NCI-H526 treated with DMSO at 0.1 percent for 48 hours (cell line): Measurements from ENCODE around the gene HID1.

Experiments used
- DNase-seq: peaks from one replicate; lab custom pipeline; 2025; lab: John Stamatoyannopoulos, UW

The HID1 gene

DNA sequence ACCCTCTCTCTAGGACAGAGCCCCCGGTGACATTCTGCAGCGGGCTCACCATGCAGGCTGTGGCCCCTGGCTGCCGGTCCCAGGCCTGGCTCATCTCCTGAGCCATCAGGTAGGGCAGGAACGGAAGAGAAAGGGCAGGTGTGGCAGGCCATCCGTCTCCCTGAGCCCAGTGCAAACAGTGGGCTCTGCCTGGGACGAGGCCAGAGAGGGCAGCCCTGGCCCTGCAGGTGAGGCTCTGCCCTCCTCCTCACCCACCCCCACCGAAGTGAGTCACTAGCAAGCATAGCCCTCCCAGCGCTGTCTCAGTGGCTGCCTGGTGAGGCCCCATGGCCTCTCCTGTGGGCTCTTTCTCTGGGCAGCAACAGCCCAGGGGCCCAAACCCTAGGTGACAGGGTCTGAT lies 22.4 kb downstream of the HID1 start:
- no peak for DNase-seq

DNA sequence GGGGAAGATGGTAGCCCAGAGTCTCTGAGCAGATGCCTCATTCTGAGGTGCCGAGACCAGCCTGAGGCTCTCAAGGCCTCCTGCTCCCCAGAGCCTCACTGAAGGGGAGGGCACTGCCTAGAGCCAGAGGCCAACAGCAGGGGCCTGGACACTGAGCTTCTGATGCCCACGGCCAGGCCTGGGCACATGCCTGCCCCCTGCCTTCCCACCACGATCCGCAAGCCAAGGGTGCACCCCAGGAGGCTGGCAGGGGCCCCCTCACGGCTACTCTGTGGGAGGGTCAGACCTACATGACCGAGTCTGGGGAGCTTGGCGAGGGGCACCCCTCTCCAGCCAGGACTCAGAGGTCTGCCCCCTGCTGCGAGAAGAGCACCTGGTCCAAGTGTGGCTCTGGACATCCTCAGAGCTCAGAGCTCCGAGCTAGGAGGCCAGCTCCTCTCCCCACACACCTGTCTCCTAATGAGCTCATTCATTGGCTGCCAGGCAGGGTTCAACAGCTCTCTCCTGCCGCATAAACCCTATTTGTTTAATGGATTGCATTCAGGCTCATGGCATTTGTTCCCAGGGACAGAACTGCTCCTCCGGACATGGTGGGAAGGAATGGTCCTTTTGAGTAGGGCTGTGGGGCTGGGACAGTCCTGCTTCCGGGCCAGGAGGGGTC lies 23.0 kb downstream of the HID1 start:
- peak; percentile 42 for DNase-seq

DNA sequence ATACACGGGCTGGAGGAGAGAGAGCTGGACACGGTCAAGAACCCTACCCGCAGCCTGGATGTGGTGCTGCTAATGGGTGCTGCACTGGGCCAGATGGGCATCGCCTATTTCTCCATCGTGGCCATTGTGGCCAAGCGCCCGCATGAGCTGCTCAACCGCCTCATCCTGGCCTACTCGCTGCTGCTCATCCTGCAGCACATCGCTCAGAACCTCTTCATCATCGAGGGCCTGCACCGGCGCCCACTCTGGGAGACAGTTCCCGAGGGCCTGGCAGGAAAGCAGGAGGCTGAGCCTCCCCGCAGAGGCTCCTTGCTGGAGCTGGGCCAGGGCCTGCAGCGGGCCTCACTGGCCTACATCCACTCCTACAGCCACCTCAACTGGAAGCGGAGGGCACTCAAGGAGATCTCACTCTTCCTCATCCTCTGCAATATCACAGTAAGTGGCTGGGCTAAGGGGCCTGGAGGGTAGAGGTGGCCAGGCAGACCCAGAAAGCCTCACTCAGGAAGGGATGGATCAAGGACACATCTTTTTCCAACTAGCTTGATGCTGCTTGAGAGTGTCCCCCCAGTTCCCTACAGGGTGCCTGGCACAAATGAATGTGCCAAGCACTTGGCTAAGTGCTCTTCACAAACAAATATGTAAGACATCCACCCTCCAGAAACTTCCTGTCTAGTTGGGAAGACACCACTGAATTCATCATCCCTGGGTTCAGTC lies 25.4 kb downstream of the HID1 start:
- DNase-seq, result no peak

DNA sequence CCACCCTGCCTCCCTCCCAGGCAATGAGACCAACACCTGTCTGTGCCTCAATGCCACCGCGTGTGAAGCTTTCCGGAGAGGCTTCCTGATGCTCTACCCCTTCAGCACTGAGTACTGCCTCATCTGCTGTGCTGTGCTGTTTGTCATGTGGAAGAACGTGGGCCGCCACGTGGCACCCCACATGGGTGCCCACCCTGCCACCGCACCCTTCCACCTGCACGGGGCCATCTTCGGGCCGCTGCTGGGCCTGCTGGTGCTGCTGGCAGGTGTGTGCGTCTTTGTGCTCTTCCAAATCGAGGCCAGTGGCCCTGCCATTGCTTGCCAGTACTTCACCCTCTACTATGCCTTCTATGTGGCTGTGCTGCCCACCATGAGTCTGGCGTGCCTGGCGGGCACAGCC lies 25.9 kb downstream of the HID1 start:
- DNase-seq, result no peak

DNA sequence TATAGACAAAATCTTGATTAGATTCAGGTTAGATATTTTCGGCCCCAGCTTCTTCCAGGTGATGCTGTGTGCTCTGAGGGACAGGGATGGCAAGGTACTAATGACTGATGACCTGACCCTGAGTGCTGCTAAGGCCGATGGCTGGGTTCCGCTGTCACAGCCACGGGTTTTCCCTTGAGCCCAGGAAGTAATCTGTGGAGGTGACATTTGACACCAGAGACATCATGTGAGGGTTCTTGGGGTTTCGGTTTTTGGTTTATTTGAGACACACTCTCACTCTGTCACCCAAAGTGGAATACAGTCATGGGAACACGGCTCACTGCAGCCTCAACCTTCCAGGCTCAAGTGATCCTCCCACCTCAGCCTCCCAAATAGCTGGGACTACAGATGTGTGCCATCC lies 27.0 kb downstream of the HID1 start:
- no peak for DNase-seq

DNA sequence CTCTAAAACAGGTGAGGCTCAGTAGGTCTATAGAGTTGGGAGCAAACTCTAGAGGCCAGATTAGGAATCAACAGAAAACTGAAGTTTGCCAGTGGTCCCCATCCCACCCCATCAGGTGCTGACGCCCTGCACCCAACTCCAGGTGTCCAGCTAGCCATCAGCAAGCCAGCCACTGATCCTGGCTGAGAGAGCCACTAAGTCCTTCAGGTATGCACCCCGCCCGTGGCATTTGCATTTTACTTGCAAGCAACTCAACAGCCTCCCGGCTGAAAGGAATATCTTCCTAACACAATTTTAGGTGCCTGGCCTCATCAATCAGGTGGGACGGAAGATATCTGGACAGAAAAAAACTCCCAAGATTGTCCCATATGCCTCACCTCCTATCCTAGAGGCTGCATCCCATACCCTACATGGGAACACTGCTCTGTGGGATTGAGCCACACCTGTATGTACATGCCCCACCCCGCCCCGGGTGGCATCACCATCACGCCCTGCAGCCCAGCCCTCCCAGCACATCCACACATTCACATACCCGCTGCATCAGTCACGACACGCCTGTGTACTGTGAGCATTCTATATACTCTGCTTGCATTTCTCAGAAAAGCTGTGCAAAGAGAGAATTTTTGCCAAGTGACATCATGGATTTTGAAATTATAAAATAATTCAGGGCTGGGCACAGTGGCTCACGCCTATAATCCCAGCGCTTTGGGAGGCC lies 28.6 kb downstream of the HID1 start:
- no peak for DNase-seq

DNA sequence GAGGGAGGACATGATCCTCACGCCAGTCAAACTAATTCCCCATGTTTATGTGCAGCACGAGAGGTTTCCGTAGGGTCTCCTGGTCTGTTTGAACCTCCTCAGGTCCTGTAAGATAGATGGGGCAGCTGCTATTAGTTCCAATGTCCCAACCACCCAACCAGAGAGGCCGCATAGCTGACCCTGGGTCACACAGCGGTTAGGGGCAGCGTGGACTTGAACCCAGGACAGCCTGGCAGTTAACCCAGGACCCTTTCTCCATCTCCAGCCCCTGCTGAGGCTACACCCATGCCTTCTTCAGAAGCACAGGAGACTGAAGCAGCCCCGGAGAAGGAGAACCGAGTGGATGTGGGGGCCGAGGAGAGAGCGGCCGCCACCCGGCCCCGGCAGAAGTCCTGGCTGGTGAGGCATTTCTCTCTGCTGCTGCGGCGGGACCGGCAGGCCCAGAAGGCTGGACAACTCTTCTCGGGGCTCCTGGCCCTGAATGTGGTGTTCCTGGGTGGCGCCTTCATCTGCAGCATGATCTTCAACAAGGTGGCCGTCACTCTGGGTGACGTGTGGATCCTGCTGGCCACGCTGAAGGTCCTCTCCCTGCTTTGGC lies 31.3 kb downstream of the HID1 start:
- DNase-seq, result no peak

DNA sequence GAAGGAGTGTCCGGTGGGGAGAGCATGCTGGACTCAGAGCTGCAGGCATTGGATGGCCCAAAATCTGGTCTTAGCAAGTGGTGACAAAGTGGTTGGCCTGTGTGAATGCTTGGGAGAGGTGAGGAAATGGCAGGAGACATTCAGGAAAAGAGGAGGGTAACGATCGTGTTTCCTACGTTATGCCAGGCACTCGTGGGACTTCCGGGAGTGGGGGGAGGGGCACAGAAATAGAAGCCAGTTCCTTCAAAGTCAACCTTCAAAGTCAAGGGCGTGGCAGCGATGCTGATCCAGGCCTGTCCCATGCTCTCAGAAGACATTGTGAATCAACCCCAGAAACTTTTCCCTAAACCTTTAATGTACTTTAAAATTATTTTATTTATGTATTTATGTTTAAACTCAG lies 33.0 kb downstream of the HID1 start:
- DNase-seq, result no peak

DNA sequence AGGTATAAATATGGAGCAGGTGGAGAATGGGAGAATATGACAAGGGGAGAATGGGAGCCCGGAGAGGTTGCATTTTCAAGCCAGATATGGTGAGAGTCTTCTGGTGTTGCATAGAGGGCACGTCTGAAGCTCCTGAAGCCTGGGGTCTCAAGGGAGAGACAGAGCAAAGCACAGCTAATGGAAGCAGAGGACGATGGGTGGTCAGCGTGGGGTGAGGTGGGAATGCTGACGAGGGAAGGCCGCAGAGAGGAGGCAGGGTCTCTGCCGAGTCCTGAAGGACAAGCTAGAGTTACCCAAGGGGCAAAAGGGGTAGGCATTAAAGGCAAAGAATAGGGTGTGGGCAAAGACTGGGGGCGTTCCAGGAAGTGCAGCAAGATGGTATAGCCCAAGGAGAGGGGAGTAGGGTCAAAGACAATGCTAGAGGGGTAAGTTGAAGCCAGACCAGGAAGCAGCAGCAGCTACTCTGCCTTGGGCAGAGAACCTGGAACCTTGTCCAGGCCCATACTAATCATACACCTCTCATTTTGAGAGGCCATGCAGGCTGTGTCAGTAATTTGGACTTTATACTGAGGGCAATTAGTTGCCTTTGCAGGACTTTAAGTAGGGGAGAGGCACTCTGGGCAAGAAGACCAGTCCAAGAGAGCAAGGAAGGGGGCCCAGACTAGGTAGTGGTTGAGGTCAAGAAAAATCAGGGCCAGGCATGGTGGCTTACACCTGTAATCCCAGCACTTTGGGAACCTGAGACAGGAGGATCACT lies 34.2 kb downstream of the HID1 start:
- DNase-seq, result no peak

DNA sequence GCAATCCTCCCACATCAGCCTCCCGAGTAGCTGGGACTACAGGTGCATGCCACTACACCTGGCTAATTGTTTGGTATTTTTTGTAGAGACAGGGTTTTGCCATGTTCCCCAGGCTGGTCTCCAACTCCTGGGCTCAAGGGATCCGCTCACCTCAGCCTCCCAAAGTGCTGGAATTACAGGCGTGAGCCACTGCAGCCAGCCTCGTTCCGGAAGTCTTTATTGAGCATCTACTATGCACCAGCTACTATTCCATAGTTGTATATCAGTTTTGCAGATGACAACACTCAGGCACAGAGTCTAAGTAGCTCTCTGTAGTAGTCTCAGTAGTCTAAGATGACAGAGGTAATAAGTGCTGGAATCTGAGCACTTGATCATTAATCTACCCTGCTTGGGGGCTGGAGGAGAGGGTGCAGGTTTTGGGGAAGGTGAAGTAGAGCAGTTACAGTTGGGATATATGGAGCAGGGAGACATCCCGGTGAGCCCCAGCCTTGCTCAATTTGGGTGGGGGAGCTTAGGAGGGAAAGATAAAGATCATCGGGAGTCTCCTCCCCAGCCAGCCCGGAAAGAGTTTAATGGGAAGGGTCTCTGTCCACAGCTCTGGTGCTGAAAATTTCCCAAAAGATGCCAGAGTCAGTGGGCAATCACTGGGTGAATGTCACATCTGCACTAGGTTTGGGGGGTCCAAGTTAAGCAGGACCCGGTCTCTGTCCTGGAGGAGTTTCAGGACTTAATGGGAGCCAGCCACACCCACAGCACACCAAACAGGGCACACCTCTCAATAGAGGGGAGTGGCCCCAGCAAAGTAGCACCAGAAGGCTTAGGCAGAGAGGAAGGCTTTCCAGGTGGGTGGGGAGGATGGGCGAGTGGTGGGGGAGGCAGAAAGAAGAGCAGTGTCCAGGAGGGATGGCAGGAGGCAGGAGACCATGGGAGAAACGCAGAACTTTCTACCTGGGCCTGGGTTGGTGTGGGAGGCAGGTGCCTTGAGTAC lies 35.2 kb downstream of the HID1 start:
- no peak for DNase-seq

DNA sequence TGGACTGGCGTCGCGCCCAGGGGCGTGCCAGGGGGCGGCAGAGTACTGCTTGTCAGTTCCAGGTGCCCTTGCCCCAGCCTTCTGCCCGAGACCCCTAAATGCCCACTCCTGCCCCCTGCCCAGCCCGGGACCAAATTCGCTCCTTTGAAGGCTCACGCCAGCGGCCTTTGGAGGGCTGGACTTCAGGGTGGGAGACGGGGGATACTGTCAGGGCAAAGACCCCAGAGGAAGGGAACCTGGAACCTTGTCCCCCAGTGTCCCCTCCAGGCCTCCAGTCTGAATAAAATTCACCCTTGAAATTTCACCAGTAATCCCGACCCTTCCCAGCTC lies 36.1 kb downstream of the HID1 start:
- no peak for DNase-seq

DNA sequence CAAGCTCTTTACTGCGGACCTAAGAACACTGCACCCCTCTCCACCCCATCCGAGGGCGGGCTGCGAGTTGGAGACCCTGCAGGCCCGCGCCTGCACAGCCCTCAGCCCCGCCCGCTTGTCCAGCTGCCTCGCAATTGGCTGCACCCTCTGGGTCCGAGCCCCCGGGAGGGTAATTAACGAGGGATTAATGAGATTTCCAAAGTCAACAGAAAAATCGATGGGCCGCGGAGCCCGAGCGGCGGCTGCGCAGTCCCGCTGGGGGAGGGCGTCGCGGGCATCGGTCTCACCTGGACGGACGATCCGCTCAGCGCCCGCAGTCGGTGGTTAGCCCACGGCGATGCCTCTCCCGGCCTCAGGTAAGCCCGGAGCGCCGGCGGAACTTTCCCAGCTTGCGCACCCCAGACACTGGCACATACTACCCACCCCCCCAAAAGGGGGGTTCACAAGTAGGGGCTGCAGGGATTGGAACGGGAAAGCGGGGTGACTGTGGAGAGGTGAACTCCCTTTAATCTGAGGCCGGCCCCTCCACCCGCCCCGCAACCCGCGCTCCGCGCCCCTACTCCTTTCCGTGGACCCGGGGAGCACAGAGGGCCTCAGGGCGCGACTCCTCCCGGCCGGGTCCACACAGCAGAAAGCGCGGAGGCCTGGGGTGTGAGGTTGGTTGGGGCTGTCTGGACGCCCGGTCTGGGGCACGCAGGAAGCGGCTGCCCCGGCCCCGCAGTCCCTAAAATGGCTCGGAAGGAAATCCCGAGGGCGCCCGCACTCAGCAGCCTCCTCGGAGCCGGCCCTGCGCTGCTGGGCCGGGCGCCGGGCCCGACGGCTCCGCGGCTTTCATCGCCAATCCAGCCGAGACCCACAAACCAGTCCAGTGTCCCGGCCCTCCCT lies 36.7 kb downstream of the HID1 start, which contains the start of gene OTOP3:
OTOP3 (plus strand) TSS at position 314 of the 885 bp plus-strand sequence; CDS start at position 338, 24 bp downstream.
- DNase-seq, result no peak

DNA sequence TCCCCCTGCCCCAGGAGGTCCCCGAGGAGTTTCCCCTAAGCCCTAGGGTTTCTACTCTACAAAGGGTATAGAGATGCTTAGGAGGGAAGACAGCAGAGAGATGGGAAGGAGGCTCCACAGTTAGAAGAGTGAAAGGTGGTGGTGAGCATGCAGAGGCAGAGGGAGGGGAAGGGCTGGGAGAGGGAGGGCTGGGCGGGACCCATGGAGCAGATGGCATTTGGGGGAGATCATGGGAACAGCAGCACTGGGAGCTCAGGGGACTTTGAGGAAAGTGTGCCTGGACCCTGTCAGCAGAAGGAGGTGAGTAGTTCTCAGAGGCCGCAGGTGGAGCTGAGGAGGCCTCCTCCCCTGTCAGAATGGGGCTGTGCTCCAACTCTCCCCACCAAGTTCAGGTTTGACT lies 37.5 kb downstream of the HID1 start:
- DNase-seq, result no peak

DNA sequence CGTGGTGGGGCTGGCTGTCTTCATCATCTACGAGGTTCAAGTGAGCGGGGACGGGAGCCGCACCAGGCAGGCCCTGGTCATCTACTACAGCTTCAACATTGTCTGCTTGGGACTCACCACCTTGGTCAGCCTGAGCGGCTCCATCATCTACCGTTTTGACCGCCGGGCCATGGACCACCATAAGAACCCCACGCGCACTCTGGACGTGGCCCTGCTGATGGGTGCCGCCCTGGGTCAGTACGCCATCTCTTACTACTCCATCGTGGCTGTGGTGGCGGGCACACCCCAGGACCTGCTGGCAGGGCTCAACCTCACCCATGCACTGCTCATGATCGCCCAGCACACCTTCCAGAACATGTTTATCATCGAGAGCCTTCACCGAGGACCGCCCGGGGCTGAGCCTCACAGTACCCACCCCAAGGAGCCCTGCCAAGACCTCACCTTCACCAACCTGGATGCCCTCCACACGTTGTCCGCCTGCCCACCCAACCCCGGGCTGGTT lies 42.0 kb downstream of the HID1 start:
- DNase-seq, result no peak

DNA sequence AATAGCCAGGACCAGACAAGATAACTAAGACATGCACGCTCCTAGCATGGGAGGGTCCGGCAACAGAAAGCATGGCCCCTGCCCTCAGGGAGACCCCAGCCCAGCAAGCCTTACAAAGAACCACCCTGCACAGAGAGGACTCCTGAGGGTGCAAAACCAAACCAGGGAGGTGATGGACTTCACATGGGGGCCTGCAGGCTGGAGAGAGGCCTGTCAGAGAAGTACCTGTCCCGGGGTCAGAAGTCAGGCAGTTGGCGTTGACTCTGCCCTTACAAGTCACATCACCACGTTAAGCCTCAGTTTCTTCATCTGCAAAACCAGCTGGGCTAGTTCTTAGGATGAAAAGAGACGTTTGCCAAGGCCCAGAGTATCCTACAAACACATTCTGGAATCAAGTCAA lies 43.8 kb downstream of the HID1 start:
- no peak for DNase-seq

DNA sequence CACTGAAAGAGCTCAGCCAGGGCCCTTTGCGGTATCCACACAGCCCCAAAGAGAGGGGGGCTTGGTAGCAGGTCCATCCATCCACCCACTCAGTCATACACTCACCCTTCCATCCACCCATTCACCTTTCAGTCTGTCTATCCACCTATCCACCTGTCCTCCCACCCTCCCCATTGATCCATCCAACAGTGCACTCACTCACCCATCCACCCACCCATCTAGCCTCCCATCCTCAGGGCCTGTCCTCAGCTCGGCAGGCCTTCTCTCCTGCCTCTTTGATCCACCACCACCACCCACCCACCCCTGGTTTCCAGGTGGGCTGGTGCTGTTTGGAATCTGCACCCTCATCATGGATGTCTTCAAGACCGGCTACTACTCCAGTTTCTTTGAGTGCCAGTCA lies 47.3 kb downstream of the HID1 start:
- no peak for DNase-seq

DNA sequence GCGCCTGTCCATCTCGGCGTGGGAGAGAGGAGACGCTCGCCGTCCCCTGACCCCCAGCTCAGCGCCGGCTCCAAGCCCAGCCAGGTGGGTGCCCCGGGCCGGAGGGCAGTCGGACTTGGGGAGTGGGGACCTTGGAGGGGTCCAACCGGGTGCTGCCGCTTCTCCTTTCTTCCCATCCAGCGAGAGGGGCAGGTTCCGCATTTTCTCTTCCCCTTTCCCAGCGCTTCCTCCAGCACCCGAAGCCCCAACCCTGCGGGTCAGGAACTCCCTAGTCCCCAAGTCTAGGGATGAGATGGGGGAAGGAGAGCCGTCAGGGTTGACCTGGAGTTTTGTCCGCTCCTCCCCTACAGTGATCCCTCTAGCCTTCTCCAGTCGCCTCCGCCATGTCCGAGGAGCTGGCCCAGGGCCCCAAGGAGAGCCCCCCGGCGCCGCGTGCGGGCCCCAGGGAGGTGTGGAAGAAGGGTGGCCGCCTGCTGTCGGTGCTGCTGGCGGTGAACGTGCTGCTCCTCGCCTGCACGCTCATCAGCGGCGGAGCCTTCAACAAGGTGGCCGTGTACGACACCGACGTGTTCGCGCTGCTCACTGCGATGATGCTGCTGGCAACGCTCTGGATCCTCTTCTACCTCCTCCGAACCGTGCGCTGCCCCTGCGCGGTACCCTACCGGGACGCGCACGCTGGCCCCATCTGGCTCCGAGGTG lies 48.2 kb downstream of the HID1 start, which contains the start of gene OTOP2:
OTOP2 (plus strand) TSS at position 24 of the 699 bp plus-strand sequence; CDS start at position 384, 360 bp downstream.
- no peak for DNase-seq

DNA sequence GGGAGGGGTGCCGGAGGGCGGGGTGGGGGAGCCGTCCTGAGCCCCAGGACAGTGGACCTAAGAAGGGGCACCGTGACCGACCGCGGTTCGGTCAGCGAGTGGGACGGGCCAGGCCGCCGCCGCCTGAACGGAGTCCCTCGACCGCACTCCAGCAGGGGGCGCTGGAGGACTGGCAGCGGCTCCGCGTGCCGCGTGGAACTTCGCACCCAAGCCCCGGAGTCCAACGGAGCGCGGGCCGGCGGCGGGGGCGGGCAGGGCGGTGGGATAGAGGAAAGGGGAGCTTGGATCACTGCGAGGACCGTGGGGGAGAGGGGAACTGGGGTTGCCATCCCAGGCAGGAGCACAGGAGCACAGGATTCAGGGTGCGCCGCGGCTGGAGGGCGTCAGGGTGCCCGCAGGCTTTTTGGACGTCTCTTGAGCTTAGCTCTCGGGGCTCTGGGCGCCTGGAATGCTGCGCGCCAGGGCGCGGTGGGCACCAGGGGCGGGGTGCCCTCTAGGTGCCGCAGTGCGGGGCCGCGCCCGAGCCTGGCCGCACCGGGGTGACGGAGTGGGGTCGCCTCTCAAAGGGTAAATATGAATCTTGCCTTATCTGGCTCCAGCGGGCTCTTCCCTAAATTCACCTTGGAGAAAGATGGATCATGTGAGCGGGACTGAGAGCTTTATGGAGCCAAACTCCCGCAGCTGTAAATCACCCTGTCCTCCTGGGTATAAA lies 48.9 kb downstream of the HID1 start:
- peak; percentile 34 for DNase-seq
